Parathyroid adenoma (tissue), 2 donors: ENCODE results near the gene RIIAD1.

Experiments used
- H2AFZ ChIP-seq: fragments of 300-600 bp; sonication (generic); one replicate; pipeline ENCODE4 v1.7.0; 2017; ENCODE audit warnings: antibody characterized with exemption, mild to moderate bottlenecking
- H3K27ac ChIP-seq: fragments of 300-600 bp; sonication (generic); one replicate; pipeline ENCODE4 v1.7.0; 2017
- H3K27me3 ChIP-seq: fragments of 300-600 bp; sonication (generic); one replicate; pipeline ENCODE4 v1.7.0; 2017; ENCODE audit warnings: low read length; ENCODE audit not compliant: control insufficient read depth, insufficient read depth
- H3K36me3 ChIP-seq: fragments of 300-600 bp; sonication (generic); one replicate; pipeline ENCODE4 v1.7.0; 2017; ENCODE audit warnings: low read length; ENCODE audit not compliant: control insufficient read depth, insufficient read depth
- H3K4me1 ChIP-seq: fragments of 300-600 bp; sonication (generic); one replicate; pipeline ENCODE4 v1.7.0; 2017; ENCODE audit warnings: control low read depth
- H3K4me2 ChIP-seq: fragments of 300-600 bp; sonication (generic); one replicate; pipeline ENCODE4 v1.7.0; 2017; ENCODE audit warnings: low read length
- H3K4me3 ChIP-seq: fragments of 300-600 bp; sonication (generic); one replicate; pipeline ENCODE4 v1.7.0; 2017; ENCODE audit warnings: low read depth, low read length
- H3K79me2 ChIP-seq: fragments of 300-600 bp; sonication (generic); one replicate; pipeline ENCODE4 v1.7.0; 2017; ENCODE audit warnings: control low read depth
- H3K9ac ChIP-seq: fragments of 300-600 bp; sonication (generic); one replicate; pipeline ENCODE4 v1.7.0; 2017; ENCODE audit warnings: mild to moderate bottlenecking
- H3K9me3 ChIP-seq: fragments of 300-600 bp; sonication (generic); one replicate; pipeline ENCODE4 v1.7.0; 2017; ENCODE audit warnings: low read length; ENCODE audit not compliant: control insufficient read depth
- CTCF ChIP-seq: fragments of 300-600 bp; sonication (generic); IDR thresholded peaks from one replicate; pipeline ENCODE4 v1.7.0; 2017; ENCODE audit warnings: antibody characterized with exemption, mild to moderate bottlenecking
- donor health status: primary hyperparathyroidism.

Gene RIIAD1

DNA sequence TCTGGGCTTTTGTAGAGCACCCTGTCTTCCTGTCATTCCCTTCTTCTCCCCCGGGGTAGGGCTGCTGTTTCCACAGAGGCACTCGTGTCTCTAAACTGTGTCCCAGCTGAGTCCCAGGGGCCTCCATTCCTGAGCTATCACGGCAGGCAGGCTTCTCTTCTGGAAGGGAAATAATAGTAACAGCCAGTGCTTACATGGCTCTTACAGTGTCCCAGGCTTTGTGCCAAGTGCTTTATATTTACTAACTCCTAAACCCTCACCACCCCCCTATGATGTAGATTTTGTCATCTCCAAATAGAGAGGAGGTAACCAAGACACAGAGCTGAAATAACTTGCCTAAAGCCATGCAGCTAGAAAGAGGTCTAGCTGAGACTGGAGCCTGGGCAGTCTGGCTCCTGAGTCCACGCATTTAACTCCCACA, 3.3 kb upstream of the RIIAD1 start:
- Histone ChIP-seq H3K9ac (no peak overlapping the region), H3K79me2 (no peaks in the 10 kb centered on the region), H3K36me3 (no peaks in the 10 kb centered on the region), H3K4me2 (no peak overlapping the region), H3K27me3 (no peaks in the 10 kb centered on the region), H3K27ac (peak overlapping the region; percentile 48), H2AFZ (peak overlapping the region; percentile 31), H3K4me3 (no peak overlapping the region), H3K9me3 (no peaks in the 10 kb centered on the region), H3K4me1 (peaks cover 6% of the 10 kb centered on the region)
- no peak for TF ChIP-seq CTCF

GRCh38 chr1:151718666-151719065, 2.7 kb upstream of the RIIAD1 start:
- no peaks in the 10 kb centered on the region for H3K9me3 ChIP-seq
- peak overlapping the region; percentile 48 for H3K27ac ChIP-seq
- no peak overlapping the region for H3K4me2 ChIP-seq
- H3K4me1 ChIP-seq = peaks cover 6% of the 10 kb centered on the region
- no peak overlapping the region for H3K4me3 ChIP-seq
- H2AFZ ChIP-seq = peak overlapping the region; percentile 31
- no peak for TF ChIP-seq CTCF
- no peaks in the 10 kb centered on the region for H3K27me3 ChIP-seq
- no peak overlapping the region for H3K9ac ChIP-seq
- no peaks in the 10 kb centered on the region for H3K36me3 ChIP-seq
- H3K79me2 ChIP-seq = no peaks in the 10 kb centered on the region

DNA sequence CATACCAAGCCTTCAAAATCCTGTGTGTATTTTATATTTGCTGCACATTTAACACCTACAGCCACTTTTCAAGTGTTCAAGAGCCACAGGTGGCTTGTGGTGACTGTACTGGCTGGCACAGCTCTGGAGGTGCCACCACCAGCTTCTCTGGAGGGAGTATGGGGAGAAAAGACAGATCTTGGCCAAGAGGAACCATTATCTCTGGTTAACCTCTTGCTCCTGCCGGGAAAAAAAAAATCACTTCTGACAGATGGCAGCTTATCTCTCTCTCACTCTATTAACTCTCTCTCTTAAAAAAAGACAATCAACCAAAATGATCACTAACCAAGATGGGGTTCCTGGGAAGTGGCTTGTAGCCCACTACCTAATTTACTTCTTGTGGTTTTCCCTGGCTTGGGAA, 1.2 kb upstream of the RIIAD1 start:
- peak overlapping the region; percentile 17 for H3K4me2 ChIP-seq
- H3K27ac ChIP-seq = peak overlapping the region; percentile 58
- H3K4me1 ChIP-seq = peaks cover 6% of the 10 kb centered on the region
- H3K4me3 ChIP-seq = no peak overlapping the region
- H3K27me3 ChIP-seq = no peaks in the 10 kb centered on the region
- no peak for TF ChIP-seq CTCF
- H3K9me3 ChIP-seq = no peaks in the 10 kb centered on the region
- peak overlapping the region; percentile 72 for H2AFZ ChIP-seq
- no peaks in the 10 kb centered on the region for H3K36me3 ChIP-seq
- no peaks in the 10 kb centered on the region for H3K79me2 ChIP-seq
- no peak overlapping the region for H3K9ac ChIP-seq

GRCh38 chr1:151720554-151720953, 768 bp upstream of the RIIAD1 start:
- H3K27me3 ChIP-seq = no peaks in the 10 kb centered on the region
- H3K4me3 ChIP-seq = no peak overlapping the region
- H3K36me3 ChIP-seq = no peaks in the 10 kb centered on the region
- peak overlapping the region; percentile 37 for H3K4me2 ChIP-seq
- TF ChIP-seq CTCF = no peak
- no peaks in the 10 kb centered on the region for H3K9me3 ChIP-seq
- peaks cover 6% of the 10 kb centered on the region for H3K4me1 ChIP-seq
- no peak overlapping the region for H3K9ac ChIP-seq
- peak overlapping the region; percentile 72 for H2AFZ ChIP-seq
- H3K79me2 ChIP-seq = no peaks in the 10 kb centered on the region
- peak overlapping the region; percentile 58 for H3K27ac ChIP-seq

DNA sequence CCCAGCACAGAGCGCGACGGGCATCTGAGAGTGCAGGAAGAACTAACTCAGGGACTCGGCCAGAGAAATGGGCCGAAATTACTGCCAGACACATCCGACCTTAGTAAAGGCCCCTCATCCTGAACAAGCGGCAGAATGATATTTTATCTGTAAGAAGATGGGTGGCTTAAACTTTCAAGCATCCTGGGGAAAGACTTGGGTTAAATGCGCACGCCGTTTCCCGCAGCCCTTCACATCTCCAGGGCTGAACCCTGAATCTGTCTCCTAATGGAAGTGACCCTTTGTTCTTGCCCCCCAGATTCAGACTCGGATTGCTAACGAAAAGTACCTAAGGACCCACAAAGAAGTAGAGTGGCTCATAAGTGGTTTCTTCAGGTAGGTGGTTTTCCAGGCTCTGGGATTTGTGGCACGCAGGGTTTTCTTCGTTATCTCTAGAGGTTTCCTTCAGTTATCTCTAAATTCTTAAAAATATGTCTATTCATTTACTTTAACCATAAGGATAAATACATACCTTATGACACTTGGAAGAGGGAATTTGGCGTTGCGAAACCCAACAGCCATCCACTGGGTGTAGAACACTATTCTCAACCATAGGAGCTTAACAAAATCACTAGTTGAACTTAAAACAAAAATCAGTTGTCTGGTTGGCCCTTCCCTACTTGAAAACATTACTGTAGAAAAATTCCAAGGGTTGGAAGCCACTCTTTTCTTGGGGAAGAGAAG, 627 bp downstream of the RIIAD1 start:
- H3K9me3 ChIP-seq = no peaks in the 10 kb centered on the region
- no peaks in the 10 kb centered on the region for H3K79me2 ChIP-seq
- H3K36me3 ChIP-seq = no peaks in the 10 kb centered on the region
- no peaks in the 10 kb centered on the region for H3K27me3 ChIP-seq
- TF ChIP-seq CTCF = no peak
- no peak overlapping the region for H3K27ac ChIP-seq
- H3K9ac ChIP-seq = no peak overlapping the region
- H3K4me1 ChIP-seq = peaks cover 6% of the 10 kb centered on the region
- H3K4me2 ChIP-seq = no peak overlapping the region
- peak overlapping the region; percentile 84 for H2AFZ ChIP-seq
- no peak overlapping the region for H3K4me3 ChIP-seq
